ENCODE results near the gene GOLGA6L2.
"Not testable (repeated sequence)": the region's sequence is repeated elsewhere in the genome, so short reads cannot be mapped to it uniquely, and the experiment has no call there.

GOLGA6L2 gene

DNA sequence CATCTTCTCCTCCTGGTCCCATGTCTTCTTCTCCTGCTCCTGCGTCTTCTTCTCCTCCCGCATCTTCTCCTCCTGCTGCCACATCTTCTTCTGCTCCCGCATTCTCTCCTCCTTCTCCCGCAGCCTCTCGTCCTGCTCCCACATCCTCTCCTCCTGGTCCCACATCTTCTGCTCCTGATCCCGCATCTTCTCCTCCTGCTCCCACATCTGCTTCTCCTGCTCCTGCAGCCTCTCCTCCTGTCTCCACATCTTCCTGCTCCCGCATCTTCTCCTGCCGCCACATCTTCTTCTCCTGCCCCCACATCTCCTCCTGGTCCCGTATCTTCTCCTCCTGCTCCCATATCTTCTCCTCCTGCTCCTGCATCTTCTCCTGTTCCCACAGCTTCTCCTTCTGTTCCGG, 6.4 kb downstream of the GOLGA6L2 start:
- H3K4me3 ChIP-seq (ENCODE audit: low read depth, low read length) = no peak overlapping the region
- TF ChIP-seq, protein P1, sequence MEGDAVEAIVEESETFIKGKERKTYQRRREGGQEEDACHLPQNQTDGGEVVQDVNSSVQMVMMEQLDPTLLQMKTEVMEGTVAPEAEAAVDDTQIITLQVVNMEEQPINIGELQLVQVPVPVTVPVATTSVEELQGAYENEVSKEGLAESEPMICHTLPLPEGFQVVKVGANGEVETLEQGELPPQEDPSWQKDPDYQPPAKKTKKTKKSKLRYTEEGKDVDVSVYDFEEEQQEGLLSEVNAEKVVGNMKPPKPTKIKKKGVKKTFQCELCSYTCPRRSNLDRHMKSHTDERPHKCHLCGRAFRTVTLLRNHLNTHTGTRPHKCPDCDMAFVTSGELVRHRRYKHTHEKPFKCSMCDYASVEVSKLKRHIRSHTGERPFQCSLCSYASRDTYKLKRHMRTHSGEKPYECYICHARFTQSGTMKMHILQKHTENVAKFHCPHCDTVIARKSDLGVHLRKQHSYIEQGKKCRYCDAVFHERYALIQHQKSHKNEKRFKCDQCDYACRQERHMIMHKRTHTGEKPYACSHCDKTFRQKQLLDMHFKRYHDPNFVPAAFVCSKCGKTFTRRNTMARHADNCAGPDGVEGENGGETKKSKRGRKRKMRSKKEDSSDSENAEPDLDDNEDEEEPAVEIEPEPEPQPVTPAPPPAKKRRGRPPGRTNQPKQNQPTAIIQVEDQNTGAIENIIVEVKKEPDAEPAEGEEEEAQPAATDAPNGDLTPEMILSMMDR (IDR thresholded peaks at IDR 0.05; ENCODE audit: low read depth, low read length) = no peak

DNA sequence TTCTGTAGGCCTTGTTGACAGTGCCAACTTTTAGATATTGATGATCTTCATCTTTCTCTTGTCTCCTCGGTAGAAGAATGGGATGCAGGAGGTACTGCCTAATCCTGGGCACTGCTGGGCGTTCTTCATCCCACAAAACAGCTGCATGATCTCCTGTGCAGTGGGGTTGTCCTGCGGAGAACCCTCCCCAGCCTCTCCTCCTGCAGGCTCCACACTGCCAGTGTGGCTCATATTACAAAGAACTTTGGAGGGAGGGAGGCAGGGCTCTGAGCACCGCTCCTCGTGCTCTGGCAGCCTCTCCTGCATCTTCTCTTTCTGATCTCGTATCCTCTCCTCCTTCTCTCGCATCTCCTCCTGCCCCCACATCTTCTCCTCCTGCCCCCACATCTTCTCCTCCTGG, 7.5 kb downstream of the GOLGA6L2 start:
- TF ChIP-seq, protein P1 (IDR thresholded peaks at IDR 0.05; ENCODE audit: low read depth, low read length) = no peak
- no peak overlapping the region for H3K4me3 ChIP-seq (ENCODE audit: low read depth, low read length)

DNA sequence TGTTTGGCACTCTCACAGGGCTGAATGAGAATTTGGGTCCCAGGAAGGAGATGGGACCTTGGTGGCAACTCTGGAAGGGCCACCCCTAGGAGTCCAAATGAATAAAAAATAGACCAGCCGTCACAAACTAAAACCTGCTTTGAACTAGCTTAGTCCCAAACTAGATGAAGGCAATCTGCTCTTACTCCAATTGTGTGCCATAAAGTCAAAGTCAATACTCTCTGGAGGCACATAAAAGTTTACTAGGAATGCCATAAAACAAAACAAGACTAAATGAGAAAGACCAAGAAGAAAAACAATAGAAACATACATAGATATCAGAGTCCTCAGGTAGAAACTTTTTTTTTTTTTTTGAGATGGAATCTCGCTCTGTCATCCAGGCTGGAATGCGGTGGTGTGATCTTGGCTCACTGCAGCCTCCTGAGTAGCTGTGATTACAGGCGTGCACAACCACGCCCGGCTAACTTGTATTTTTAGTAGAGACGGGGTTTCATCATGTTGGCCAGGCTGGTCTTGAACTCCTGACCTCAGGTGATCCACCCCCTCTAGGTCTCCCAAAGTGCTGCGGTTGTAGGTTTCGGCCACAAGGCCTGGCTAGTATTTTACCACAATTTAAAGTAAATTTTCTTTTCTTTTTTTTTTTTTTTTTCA, 8.1 kb downstream of the GOLGA6L2 start:
- no peak overlapping the region for H3K4me3 ChIP-seq (ENCODE audit: low read depth, low read length)
- TF ChIP-seq, protein P1 (IDR thresholded peaks at IDR 0.05; ENCODE audit: low read depth, low read length) = no peak

DNA sequence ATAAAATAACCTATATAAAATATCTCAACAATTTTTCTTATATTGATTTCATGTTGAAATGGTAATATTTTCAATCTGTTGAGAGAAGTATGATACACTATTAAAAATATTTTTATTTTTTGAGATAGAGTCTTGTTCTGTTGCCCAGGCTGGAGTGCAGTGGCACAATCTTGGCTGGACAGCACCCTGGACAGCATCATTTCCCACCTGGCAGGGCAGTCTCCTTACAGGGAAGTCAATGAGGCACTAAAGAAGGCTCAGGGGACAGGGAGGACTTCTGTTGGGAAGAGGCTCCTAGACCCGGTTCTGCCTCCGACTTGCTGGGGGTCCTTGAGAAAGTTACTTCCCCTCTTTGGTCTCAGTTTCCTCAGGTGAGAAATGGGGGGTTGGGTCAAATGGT, 9.4 kb downstream of the GOLGA6L2 start:
- TF ChIP-seq, protein P1 (IDR thresholded peaks at IDR 0.05; ENCODE audit: low read depth, low read length) = no peak
- H3K4me3 ChIP-seq (ENCODE audit: low read depth, low read length) = no peak overlapping the region

DNA sequence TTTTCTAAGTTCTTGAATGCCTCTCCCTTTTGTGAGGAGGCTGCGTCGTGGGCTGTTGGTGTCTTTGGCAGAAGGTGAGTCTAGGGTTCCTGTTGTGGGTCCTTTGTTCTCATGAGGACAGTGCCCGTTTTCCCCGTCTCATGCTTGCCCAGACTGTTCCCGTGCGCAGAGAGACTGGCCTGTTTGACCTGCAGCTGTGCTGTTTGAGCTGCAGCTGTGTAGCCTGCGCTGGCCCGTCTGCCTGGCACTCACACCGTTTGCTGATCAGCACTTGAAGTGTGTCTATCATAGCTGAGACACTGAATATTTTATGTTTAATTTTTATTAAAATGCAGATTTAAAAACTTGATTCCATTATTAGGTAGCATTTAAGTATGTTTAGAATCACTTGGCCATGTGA, 9.9 kb downstream of the GOLGA6L2 start:
- H3K4me3 ChIP-seq (ENCODE audit: low read depth, low read length) = no peak overlapping the region
- TF ChIP-seq, protein P1 (IDR thresholded peaks at IDR 0.05; ENCODE audit: low read depth, low read length) = no peak

DNA sequence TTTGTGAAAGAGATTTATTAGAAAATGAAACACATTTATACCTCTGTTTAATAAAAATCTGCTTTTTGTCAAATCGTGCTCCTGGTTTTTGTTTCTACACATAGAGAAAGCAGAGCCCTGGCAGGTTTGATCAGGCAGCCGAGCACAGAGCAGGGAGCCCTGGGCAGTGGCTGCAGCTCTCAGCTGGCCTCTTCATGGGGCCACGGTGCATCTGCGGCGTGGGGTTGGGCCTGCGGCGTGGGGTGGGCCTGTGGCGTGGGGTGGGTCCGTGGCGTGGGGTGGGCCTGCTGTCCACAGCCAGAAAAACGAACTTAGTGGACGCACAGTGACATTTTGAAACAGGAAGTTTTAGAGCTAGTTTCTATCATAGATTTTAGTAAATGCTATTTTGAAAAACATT, 10.6 kb downstream of the GOLGA6L2 start:
- TF ChIP-seq, protein P1 (IDR thresholded peaks at IDR 0.05; ENCODE audit: low read depth, low read length) = no peak
- no peak overlapping the region for H3K4me3 ChIP-seq (ENCODE audit: low read depth, low read length)

DNA sequence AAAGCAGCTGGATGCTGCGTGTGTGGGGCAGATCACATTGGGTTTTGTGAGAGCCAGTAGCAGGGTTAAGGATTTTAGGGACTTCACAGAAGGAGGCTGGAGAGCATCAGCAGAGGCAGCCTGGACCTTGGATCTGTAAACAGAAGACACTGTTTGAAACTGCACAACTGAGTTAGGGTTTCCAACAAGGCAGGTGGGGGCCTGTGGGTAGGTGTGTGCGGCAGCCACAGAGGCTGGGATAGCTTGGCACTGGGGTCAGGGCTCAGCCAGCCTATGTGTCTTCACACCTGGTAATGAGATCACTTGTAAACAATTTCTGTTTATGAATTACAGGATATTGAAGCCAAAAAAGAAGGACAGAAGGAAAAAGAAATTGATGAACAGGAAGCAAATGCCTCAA, 12.3 kb downstream of the GOLGA6L2 start:
- not testable (repeated sequence) for H3K4me3 ChIP-seq (ENCODE audit: low read depth, low read length)

DNA sequence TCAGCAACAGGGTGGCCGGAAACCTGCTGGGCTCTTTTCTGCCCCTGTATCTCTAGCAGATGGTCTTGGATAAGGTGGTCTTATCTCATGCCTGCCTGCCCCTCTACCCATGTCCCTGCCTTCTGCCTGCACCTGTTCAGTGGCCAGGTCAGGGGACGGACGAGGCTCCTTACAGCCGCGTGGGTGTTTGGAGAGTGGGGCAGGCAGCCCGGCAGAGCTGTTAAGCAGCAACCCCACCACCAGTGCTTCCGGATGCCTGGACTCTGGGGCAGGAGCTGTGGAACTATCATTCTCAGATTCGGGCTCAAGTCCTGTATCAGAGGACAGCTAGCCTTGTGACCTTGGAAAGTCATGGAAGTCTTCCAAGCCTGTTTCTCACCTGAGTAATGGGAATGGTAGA, 21.7 kb downstream of the GOLGA6L2 start:
- H3K4me3 ChIP-seq (ENCODE audit: low read depth, low read length) = not testable (repeated sequence)

All from WI38 (cell line).